K562 (cell line): ENCODE measurements around the gene KMT2E. TPM values are rescaled to one million over a fixed set of nuclear protein-coding genes. Genes with fewer than 3 reads are reported as not detected.

Source experiments
- ADNP ChIP-seq: fragments of 200-800 bp; sonication (Bioruptor generic); IDR thresholded peaks from 2 replicates; pipeline ENCODE4 v1.6.1; 2016; ENCODE audit warnings: missing genetic modification characterization, missing compliant biosample characterization
- CBFA2T2 ChIP-seq: fragments of 450-650 bp; conservative IDR thresholded peaks from 2 replicates; pipeline ENCODE4 v1.6.1; 2017; ENCODE audit warnings: mild to moderate bottlenecking
- CTBP1 ChIP-seq: fragments of 450-650 bp; IDR thresholded peaks from 2 replicates; pipeline ENCODE4 v1.6.1; 2016; ENCODE audit warnings: borderline replicate concordance
- E2F3 ChIP-seq: fragments of 250-450 bp; sonication (Bioruptor Pico); IDR thresholded peaks from 2 replicates; pipeline ENCODE4 v1.4.0; 2020; ENCODE audit warnings: mild to moderate bottlenecking
- FIP1L1 ChIP-seq: fragments of 200-400 bp; formaldehyde crosslinking; IDR thresholded peaks from 2 replicates; pipeline ENCODE4 v1.6.1; 2018; ENCODE audit warnings: mild to moderate bottlenecking, low read depth, low read length; ENCODE audit not compliant: poor library complexity, severe bottlenecking
- OTX1 ChIP-seq: fragments of 450-650 bp; formaldehyde crosslinking; IDR thresholded peaks from 2 replicates; pipeline ENCODE4 v1.4.0; 2022; ENCODE audit warnings: mild to moderate bottlenecking
- RFX7 ChIP-seq: fragments of 250-450 bp; sonication (Bioruptor Pico); IDR thresholded peaks from 2 replicates; pipeline ENCODE4 v1.5.1; 2021; ENCODE audit warnings: mild to moderate bottlenecking
- SMAD4 ChIP-seq: fragments of 250-450 bp; sonication (Bioruptor Pico); conservative IDR thresholded peaks from 2 replicates; pipeline ENCODE4 v1.8.0; 2021; ENCODE audit warnings: inconsistent platforms, mild to moderate bottlenecking, moderate library complexity
- TCFL5 ChIP-seq: fragments of 250-450 bp; sonication (Bioruptor Pico); conservative IDR thresholded peaks from 2 replicates; pipeline ENCODE4 v1.6.1; 2021; ENCODE audit warnings: mild to moderate bottlenecking, moderate library complexity, matching md5 sums
- ZBED1 ChIP-seq: IDR thresholded peaks from 2 replicates; pipeline ENCODE4 v1.6.1; 2014
- ZNF124 ChIP-seq: sonication (generic); formaldehyde crosslinking; IDR thresholded peaks from 2 replicates; pipeline ENCODE4 v1.8.1; 2022; ENCODE audit warnings: missing genetic modification reagents
- ZNF134 ChIP-seq: fragments of 250-450 bp; sonication (Bioruptor Pico); conservative IDR thresholded peaks from 2 replicates; pipeline ENCODE4 v1.4.0; 2020
- ZNF274 ChIP-seq: IDR thresholded peaks from 2 replicates; pipeline ENCODE4 v1.6.1; 2011; ENCODE audit warnings: low read depth, mild to moderate bottlenecking, low read length, moderate library complexity, borderline replicate concordance
- polyA plus RNA-seq, 8 experiments: library from polyadenylated mRNA; depleted of rRNA in 4 of 8; stranded (reverse) in 5 of 8; unstranded in 3 of 8; fragments of >200 nt; fragmentation: Nextera tagmentation in 2 of 8; fragmentation: Illumina TruSeq in 1 of 8; extraction: Ambion mirVana in 2 of 8; extraction: Trizol in 1 of 8; gene quantifications; 2 replicates each; pipeline versions ENCODE4 v1.2.1 to v1.2.3, GENCODE V29; 2011 to 2014; ENCODE audit warnings: inconsistent platforms in 1 of 8, missing spikeins in 1 of 8
- total RNA-seq, 7 experiments: library from RNA; depleted of rRNA in 6 of 7; stranded (reverse); fragments of >200 nt in 6 of 7; fragmentation: Illumina TruSeq in 2 of 7; extraction: Trizol in 2 of 7; gene quantifications; 2 replicates each; pipeline versions ENCODE4 v1.2.1 to v1.2.3, GENCODE V29; 2011 to 2021; ENCODE audit warnings: low replicate concordance in 1 of 7
- TF ChIP-seq, protein P1 (sequence below), 2 experiments: fragments of 200-800 bp in 1 of 2; sonication (Bioruptor generic) in 1 of 2; sonication (generic) in 1 of 2; formaldehyde crosslinking in 1 of 2; IDR thresholded peaks in 1 of 2; conservative IDR thresholded peaks in 1 of 2; 2 replicates each; pipeline versions ENCODE4 v1.5.0 to v1.6.1; 2016 to 2020; ENCODE audit warnings: missing compliant biosample characterization in 1 of 2, missing genetic modification characterization in 1 of 2, missing genetic modification reagents in 1 of 2
- TF ChIP-seq, protein P2 (sequence below): fragments of 200-600 bp; sonication (generic); IDR thresholded peaks from one replicate; pipeline ENCODE4 v1.6.1; 2012; ENCODE audit warnings: mild to moderate bottlenecking, low read depth, low read length, inconsistent platforms

KMT2E gene
- total and polyA plus RNA-seq, 9 of the 15 experiments (the other 6 are each of a cell fraction or from before 2014, with no cell fraction given): 8.9 to 55.3 (median 38.1) TPM

DNA sequence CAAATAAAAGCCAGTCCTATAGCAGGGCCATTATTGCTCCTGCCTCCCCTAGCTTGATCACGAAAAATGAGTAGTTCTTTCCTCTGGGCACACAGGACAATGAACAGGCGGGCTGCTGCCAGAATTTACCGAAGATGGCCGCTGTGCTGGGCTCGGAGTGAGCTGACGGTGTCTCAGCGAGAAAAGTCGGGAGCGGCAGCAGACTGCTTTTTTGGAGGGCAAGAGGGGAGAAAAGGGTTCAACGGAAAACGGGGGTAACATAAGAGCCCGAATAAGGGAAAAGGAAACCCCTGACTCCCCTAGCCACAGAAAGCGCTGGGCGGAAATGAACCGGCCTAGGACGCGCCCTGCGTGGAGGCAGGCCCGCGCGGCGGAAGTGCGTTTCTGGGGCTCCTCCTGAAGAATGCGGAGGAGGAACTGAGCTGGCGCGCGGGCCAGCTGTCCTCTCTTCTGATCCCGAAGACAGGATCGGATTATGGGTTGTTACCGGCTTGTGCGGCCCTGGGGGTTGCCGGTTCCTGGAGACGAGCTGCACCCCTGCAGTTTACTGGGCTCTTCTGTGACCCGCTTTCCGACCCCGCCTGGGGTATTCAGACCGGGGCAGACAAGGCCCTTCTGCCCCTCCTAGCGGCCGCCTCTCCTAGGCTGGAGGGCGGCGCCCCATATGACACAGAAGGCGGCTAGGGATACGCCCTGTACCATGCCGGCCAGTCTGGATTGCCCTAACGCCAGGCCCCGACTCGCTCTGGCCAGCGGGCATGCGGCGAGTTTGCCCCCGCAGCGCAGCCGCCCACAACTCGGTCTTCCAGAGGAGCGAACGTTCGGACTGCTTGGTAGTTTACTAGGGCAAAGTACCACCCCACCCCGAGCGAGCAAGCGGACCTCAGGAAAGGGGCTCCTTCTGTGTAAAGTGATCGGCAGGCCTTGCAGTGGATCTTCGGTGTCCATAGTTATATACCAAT is 30.1 kb upstream of the KMT2E start (continued):
- TF ChIP-seq, protein P1, sequence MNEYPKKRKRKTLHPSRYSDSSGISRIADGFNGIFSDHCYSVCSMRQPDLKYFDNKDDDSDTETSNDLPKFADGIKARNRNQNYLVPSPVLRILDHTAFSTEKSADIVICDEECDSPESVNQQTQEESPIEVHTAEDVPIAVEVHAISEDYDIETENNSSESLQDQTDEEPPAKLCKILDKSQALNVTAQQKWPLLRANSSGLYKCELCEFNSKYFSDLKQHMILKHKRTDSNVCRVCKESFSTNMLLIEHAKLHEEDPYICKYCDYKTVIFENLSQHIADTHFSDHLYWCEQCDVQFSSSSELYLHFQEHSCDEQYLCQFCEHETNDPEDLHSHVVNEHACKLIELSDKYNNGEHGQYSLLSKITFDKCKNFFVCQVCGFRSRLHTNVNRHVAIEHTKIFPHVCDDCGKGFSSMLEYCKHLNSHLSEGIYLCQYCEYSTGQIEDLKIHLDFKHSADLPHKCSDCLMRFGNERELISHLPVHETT (CRISPR knock-in tag; conservative IDR thresholded peaks at IDR 0.05 in 1 of 2, IDR thresholded peaks at IDR 0.05 in 1 of 2): peak in 1 of 2 experiments; percentile 52; a peak in 1 of 4 replicates
- TF ChIP-seq E2F3 (peak; percentile 87), FIP1L1 (peak; percentile 75), ADNP (tag) (no peak), SMAD4 (CRISPR knock-in tag) (peak; percentile 96), CBFA2T2 (no peak), ZNF124 (no peak), ZBED1 (no peak), RFX7 (CRISPR knock-in tag) (no peak), ZNF134 (CRISPR knock-in tag) (no peak; the same call in 1 of the 2 replicates), OTX1 (CRISPR knock-in tag) (peak; percentile 86), ZNF274 (no peak), TCFL5 (0 out of 2 replicates have a peak, but pooled peaks have one; percentile 43), CTBP1 (peak; percentile 90)
- TF ChIP-seq, protein P2, sequence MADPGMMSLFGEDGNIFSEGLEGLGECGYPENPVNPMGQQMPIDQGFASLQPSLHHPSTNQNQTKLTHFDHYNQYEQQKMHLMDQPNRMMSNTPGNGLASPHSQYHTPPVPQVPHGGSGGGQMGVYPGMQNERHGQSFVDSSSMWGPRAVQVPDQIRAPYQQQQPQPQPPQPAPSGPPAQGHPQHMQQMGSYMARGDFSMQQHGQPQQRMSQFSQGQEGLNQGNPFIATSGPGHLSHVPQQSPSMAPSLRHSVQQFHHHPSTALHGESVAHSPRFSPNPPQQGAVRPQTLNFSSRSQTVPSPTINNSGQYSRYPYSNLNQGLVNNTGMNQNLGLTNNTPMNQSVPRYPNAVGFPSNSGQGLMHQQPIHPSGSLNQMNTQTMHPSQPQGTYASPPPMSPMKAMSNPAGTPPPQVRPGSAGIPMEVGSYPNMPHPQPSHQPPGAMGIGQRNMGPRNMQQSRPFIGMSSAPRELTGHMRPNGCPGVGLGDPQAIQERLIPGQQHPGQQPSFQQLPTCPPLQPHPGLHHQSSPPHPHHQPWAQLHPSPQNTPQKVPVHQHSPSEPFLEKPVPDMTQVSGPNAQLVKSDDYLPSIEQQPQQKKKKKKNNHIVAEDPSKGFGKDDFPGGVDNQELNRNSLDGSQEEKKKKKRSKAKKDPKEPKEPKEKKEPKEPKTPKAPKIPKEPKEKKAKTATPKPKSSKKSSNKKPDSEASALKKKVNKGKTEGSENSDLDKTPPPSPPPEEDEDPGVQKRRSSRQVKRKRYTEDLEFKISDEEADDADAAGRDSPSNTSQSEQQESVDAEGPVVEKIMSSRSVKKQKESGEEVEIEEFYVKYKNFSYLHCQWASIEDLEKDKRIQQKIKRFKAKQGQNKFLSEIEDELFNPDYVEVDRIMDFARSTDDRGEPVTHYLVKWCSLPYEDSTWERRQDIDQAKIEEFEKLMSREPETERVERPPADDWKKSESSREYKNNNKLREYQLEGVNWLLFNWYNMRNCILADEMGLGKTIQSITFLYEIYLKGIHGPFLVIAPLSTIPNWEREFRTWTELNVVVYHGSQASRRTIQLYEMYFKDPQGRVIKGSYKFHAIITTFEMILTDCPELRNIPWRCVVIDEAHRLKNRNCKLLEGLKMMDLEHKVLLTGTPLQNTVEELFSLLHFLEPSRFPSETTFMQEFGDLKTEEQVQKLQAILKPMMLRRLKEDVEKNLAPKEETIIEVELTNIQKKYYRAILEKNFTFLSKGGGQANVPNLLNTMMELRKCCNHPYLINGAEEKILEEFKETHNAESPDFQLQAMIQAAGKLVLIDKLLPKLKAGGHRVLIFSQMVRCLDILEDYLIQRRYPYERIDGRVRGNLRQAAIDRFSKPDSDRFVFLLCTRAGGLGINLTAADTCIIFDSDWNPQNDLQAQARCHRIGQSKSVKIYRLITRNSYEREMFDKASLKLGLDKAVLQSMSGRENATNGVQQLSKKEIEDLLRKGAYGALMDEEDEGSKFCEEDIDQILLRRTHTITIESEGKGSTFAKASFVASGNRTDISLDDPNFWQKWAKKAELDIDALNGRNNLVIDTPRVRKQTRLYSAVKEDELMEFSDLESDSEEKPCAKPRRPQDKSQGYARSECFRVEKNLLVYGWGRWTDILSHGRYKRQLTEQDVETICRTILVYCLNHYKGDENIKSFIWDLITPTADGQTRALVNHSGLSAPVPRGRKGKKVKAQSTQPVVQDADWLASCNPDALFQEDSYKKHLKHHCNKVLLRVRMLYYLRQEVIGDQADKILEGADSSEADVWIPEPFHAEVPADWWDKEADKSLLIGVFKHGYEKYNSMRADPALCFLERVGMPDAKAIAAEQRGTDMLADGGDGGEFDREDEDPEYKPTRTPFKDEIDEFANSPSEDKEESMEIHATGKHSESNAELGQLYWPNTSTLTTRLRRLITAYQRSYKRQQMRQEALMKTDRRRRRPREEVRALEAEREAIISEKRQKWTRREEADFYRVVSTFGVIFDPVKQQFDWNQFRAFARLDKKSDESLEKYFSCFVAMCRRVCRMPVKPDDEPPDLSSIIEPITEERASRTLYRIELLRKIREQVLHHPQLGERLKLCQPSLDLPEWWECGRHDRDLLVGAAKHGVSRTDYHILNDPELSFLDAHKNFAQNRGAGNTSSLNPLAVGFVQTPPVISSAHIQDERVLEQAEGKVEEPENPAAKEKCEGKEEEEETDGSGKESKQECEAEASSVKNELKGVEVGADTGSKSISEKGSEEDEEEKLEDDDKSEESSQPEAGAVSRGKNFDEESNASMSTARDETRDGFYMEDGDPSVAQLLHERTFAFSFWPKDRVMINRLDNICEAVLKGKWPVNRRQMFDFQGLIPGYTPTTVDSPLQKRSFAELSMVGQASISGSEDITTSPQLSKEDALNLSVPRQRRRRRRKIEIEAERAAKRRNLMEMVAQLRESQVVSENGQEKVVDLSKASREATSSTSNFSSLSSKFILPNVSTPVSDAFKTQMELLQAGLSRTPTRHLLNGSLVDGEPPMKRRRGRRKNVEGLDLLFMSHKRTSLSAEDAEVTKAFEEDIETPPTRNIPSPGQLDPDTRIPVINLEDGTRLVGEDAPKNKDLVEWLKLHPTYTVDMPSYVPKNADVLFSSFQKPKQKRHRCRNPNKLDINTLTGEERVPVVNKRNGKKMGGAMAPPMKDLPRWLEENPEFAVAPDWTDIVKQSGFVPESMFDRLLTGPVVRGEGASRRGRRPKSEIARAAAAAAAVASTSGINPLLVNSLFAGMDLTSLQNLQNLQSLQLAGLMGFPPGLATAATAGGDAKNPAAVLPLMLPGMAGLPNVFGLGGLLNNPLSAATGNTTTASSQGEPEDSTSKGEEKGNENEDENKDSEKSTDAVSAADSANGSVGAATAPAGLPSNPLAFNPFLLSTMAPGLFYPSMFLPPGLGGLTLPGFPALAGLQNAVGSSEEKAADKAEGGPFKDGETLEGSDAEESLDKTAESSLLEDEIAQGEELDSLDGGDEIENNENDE: peak; percentile 59
